Neural cell (in vitro differentiated cells): ENCODE data around the gene TUBG1.

Experiments used
- CTCF ChIP-seq: fragments of 450-650 bp; IDR thresholded peaks from 2 replicates; pipeline ENCODE4 v1.5.1; 2014; ENCODE audit warnings: antibody characterized with exemption, mild to moderate bottlenecking, moderate library complexity; ENCODE audit not compliant: poor library complexity, severe bottlenecking
- EP300 ChIP-seq: fragments of 450-650 bp; conservative IDR thresholded peaks from 2 replicates; pipeline ENCODE4 v1.6.1; 2014; ENCODE audit warnings: antibody characterized with exemption, mild to moderate bottlenecking, moderate library complexity; ENCODE audit not compliant: poor library complexity, severe bottlenecking
- MXI1 ChIP-seq: fragments of 450-650 bp; conservative IDR thresholded peaks from 2 replicates; pipeline ENCODE4 v1.6.1; 2014; ENCODE audit warnings: antibody characterized with exemption, mild to moderate bottlenecking; ENCODE audit not compliant: poor library complexity, severe bottlenecking
- POLR2AphosphoS5 ChIP-seq: IDR thresholded peaks from 2 replicates; pipeline ENCODE4 v1.6.1; 2012
- TAF1 ChIP-seq: IDR thresholded peaks from 2 replicates; pipeline ENCODE4 v1.6.1; 2012; ENCODE audit warnings: low read depth
- TF ChIP-seq, protein P1 (sequence below): IDR thresholded peaks from 2 replicates; pipeline ENCODE4 v1.6.1; 2012; ENCODE audit warnings: borderline replicate concordance

DNA sequence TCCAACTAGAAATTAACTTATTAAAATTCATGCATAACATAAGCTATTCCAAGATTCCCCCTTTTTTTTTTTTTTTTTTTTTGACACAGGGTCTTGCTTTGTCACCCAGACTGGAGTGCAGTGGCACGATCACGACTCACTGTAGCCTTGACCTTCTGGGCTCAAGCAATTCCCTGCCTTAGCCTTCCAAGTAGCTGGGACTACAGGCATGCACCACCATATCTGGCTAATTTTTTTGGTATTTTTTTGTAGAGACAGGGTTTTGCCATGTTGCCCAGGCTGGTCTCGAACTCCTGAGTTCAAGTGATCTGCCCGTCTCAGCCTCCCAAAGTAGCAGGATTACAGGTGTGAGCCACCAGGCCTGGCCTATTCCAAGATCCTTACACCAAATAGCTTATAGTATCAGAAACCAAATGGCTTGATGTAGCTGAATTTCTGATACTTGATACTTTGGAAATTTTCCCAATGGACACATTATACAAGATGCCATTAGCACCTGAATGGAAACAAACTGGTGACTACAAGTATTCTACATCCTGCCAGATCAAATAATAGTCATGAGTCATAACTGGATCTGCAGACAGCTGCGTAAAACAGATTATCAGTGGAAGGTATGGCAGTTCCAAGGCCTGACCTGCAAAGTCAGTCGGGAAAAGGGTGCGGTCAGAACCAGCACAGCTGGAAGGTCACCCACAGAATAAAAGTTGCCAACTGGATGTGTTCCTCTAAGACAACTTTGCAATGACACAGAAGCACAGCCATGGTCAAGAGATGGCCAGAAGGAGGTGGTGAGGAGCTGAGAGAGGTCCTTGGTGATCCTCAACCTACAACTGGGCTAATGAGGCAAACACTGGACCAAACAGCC, 14.5 kb downstream of the TUBG1 start:
- TF ChIP-seq EP300 (no peak), CTCF (no peak), MXI1 (no peak), TAF1 (no peak), POLR2AphosphoS5 (no peak)
- TF ChIP-seq, protein P1, sequence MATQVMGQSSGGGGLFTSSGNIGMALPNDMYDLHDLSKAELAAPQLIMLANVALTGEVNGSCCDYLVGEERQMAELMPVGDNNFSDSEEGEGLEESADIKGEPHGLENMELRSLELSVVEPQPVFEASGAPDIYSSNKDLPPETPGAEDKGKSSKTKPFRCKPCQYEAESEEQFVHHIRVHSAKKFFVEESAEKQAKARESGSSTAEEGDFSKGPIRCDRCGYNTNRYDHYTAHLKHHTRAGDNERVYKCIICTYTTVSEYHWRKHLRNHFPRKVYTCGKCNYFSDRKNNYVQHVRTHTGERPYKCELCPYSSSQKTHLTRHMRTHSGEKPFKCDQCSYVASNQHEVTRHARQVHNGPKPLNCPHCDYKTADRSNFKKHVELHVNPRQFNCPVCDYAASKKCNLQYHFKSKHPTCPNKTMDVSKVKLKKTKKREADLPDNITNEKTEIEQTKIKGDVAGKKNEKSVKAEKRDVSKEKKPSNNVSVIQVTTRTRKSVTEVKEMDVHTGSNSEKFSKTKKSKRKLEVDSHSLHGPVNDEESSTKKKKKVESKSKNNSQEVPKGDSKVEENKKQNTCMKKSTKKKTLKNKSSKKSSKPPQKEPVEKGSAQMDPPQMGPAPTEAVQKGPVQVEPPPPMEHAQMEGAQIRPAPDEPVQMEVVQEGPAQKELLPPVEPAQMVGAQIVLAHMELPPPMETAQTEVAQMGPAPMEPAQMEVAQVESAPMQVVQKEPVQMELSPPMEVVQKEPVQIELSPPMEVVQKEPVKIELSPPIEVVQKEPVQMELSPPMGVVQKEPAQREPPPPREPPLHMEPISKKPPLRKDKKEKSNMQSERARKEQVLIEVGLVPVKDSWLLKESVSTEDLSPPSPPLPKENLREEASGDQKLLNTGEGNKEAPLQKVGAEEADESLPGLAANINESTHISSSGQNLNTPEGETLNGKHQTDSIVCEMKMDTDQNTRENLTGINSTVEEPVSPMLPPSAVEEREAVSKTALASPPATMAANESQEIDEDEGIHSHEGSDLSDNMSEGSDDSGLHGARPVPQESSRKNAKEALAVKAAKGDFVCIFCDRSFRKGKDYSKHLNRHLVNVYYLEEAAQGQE: no peak
